ENCODE results near the gene MYO3B.
"Not testable (repeated sequence)": the region's sequence is repeated elsewhere in the genome, so short reads cannot be mapped to it uniquely, and the experiment has no call there.

MYO3B gene

GRCh38 chr2:170212625-170213280, 34.8 kb downstream of the MYO3B start:
- DNase-seq, result no peak

GRCh38 chr2:170213281-170213625, 35.3 kb downstream of the MYO3B start:
- DNase-seq, result not testable (repeated sequence)

GRCh38 chr2:170213651-170214050, 35.7 kb downstream of the MYO3B start:
- DNase-seq, result no peak

GRCh38 chr2:170214309-170214948, 36.5 kb downstream of the MYO3B start:
- DNase-seq, result no peak

- no peak for DNase-seq
Measured at GRCh38 chr2:170215021-170215420, 37.1 kb downstream of the MYO3B start.

- DNase-seq, result no peak
Measured at GRCh38 chr2:170216428-170216827, 38.5 kb downstream of the MYO3B start.

- no peak for DNase-seq
Measured at GRCh38 chr2:170216981-170217380, 39.0 kb downstream of the MYO3B start.

GRCh38 chr2:170217778-170218251, 39.9 kb downstream of the MYO3B start:
- DNase-seq, result no peak

GRCh38 chr2:170218456-170218855, 40.5 kb downstream of the MYO3B start:
- peak; percentile 82 for DNase-seq

GRCh38 chr2:170218931-170219330, 41.0 kb downstream of the MYO3B start:
- no peak for DNase-seq

- DNase-seq, result no peak
Measured at GRCh38 chr2:170221317-170222288, 43.7 kb downstream of the MYO3B start.

GRCh38 chr2:170222298-170222697, 44.4 kb downstream of the MYO3B start:
- DNase-seq, result no peak

- DNase-seq, result no peak
Measured at GRCh38 chr2:170222842-170223241, 44.9 kb downstream of the MYO3B start.

- DNase-seq, result peak; percentile 41
Measured at GRCh38 chr2:170224692-170225294, 46.8 kb downstream of the MYO3B start.

- no peak for DNase-seq
Measured at GRCh38 chr2:170226216-170226615, 48.3 kb downstream of the MYO3B start.

- DNase-seq, result no peak
Measured at GRCh38 chr2:170227507-170227947, 49.6 kb downstream of the MYO3B start.

GRCh38 chr2:170227951-170228350, 50.0 kb downstream of the MYO3B start:
- no peak for DNase-seq

GRCh38 chr2:170228429-170228828, 50.5 kb downstream of the MYO3B start:
- no peak for DNase-seq

- DNase-seq, result no peak
Measured at GRCh38 chr2:170229125-170229524, 51.2 kb downstream of the MYO3B start.

GRCh38 chr2:170229744-170230143, 51.8 kb downstream of the MYO3B start:
- DNase-seq, result no peak

- peak; percentile 72 for DNase-seq
Measured at GRCh38 chr2:170235860-170236679, 58.1 kb downstream of the MYO3B start.

GRCh38 chr2:170236680-170237047, 58.7 kb downstream of the MYO3B start:
- DNase-seq, result peak; percentile 41

All from NCI-H2081 treated with DMSO at 0.1 percent for 48 hours (cell line).